Activated T-helper 1 cell treated with anti-CD3 and anti-CD28 coated beads, Interleukin-12 subunit alpha, Interleukin-12 subunit beta, Interleukin-2, Interleukin-4 antibody, amounts not matched to agents 30 ng/mL and 10 ng/mL and 1 ng/mL, durations not matched to agents 14 hours and 24 hours and 36 hours (primary cell): ENCODE results near the gene APH1A. TPM values are rescaled to one million over a fixed set of nuclear protein-coding genes. Genes with fewer than 3 reads are reported as not detected.

ENCODE experiments used
- DNase-seq: peaks from one replicate; pipeline ENCODE4 v3.0.0; 2021; ENCODE audit warnings: low spot score
- H3K27ac Mint-ChIP-seq: one replicate; pipeline ENCODE4 v1.8.0; 2021; ENCODE audit warnings: mild to moderate bottlenecking, mixed read lengths
- H3K27me3 Mint-ChIP-seq: one replicate; pipeline ENCODE4 v1.8.0; 2022; ENCODE audit warnings: mild to moderate bottlenecking, moderate library complexity, mixed read lengths; ENCODE audit not compliant: insufficient read depth
- H3K36me3 Mint-ChIP-seq: one replicate; pipeline ENCODE4 v1.8.0; 2021; ENCODE audit warnings: low read depth, mixed read lengths
- H3K4me1 Mint-ChIP-seq: one replicate; pipeline ENCODE4 v1.8.0; 2021; ENCODE audit warnings: low read depth, mixed read lengths
- H3K4me3 Mint-ChIP-seq: one replicate; pipeline ENCODE4 v1.8.0; 2021; ENCODE audit warnings: mild to moderate bottlenecking, moderate library complexity, mixed read lengths
- H3K9me3 Mint-ChIP-seq: one replicate; pipeline ENCODE4 v1.8.0; 2021; ENCODE audit warnings: mixed read lengths
- intact Hi-C: fragments of 100-400 bp; cut with micrococcal nuclease; formaldehyde crosslinking; loops from one replicate; pipeline ENCODE4 v1.15.1; 2024
- total RNA-seq: library from RNA; stranded (reverse); gene quantifications from 2 replicates; pipeline ENCODE4 v1.2.3, GENCODE V29; 2022

The APH1A gene
- total RNA-seq, 1 donor from 2014 or later, result 102 TPM

DNA sequence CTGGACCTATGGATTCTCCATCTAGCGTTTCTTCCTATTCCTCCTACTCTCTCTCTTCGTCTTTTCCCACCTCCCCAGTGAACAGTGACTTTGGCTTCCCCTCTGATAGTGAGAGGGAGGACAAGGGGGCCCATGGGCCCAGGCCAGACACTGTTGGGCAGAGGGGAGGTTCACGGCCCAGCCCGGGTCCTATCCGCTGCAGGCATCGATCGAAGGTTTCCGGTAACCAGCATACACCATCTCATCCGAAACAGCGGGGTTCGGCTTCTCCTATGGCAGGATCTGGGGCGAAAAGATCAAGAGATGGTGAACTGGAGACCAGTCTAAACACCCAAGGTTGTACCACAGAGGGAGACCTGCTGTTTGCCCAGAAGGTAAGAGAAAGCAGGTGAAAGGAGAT lies 14.4 kb upstream of the APH1A start:
- Mint-ChIP-seq H3K9me3 (no peaks in the 10 kb centered on the region), H3K27ac (peak overlapping the region; percentile 36)

DNA sequence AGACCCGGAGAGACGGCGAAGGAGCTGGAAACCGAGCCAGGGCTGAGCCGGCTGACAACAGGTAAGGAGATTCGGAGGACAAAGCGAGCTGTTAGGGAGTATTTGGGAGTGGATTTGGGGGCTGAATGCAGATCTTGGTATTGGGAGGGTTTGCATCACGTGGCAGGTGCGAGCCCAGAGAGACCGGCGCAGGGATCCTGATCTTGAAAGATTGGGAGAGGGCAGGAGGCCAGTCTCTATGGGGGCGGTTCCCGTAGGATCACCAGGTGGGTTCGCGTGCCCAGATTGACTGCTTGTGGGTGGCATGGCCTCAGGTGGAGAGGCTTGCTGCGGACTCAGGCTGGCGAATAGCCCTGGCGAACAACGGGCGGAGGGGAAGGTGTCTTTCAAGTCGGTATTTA lies 13.7 kb upstream of the APH1A start:
- no peak overlapping the region for H3K27ac Mint-ChIP-seq
- peak overlapping the region; percentile 87 for H3K4me3 Mint-ChIP-seq
- intact Hi-C loops, result loop anchor here (1.0 to 5.0 kb wide), 4 partner anchors 11 to 46 kb away; partner anchors contain the start of genes ANP32E, APH1A, MRPS21 and PRPF3
- H3K4me1 Mint-ChIP-seq, result peaks cover 38% of the 10 kb centered on the region
- peaks cover 4% of the 10 kb centered on the region for H3K27me3 Mint-ChIP-seq
- peaks cover 2% of the 10 kb centered on the region for H3K36me3 Mint-ChIP-seq
- H3K9me3 Mint-ChIP-seq, result no peaks in the 10 kb centered on the region
- DNase-seq, result no peak

More for the DNA sequence above, 14.4 kb upstream of the APH1A start:
- Mint-ChIP-seq H3K4me1 (peaks cover 37% of the 10 kb centered on the region), H3K36me3 (peaks cover 2% of the 10 kb centered on the region), H3K4me3 (peak overlapping the region; percentile 63), H3K27me3 (peaks cover 4% of the 10 kb centered on the region)
- intact Hi-C loops, result loop anchor here (5.0 kb wide), 1 partner anchor 39 kb away; the partner anchor contains the start of gene PRPF3
- DNase-seq, result no peak

DNA sequence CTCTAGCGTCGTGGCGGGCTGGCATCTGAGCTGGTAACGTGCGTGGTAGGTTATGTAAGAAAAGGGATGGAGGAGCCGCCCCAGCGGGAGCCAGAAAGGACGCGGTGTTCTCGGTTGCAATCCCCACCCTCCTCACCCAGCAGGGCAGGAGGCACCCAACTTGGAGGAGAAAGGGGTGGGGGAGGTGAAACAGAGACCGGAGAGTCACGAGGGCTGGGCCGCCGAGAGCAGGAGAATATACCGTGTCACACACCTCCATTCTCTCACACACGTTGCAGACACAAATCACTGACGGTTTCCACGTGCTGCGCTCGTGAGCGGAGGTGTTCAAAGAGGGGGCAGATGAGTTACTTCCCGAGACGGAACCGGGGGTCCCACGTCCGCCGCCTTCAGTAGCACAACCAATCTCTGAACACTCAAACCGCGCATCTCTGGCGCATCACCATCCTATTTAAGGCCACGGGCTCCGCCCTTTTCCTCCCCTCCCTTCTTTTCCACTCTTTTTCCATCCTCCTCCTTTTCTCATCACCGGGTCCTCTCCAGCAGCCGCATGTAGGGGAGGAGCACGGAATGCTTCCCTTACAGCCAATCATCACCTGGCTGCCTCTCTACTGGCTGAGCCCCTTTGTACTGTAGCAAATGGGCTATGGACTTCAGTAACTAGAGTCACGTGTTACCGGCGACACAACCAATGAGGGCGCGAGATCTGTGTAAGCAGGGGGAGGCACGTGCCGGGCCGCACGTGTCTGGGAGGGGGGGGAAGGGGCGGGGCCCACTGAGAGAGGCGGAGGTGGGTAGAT lies 13.1 kb upstream of the APH1A start, which contains the start of gene CIART:
TSS of gene CIART (plus strand) at position 797 of the 800 bp plus-strand sequence. CDS start 714 bp downstream, outside the sequence.
- H3K9me3 Mint-ChIP-seq, result no peaks in the 10 kb centered on the region
- intact Hi-C loops, result loop anchor here (1.0 to 5.0 kb wide), 5 partner anchors 11 to 46 kb away; partner anchors contain the start of genes ANP32E, APH1A, MRPS21 and PRPF3
- DNase-seq, result peak; percentile 69
- peaks cover 38% of the 10 kb centered on the region for H3K4me1 Mint-ChIP-seq
- peak within 1 kb of the TSS; percentile 80 for H3K27ac Mint-ChIP-seq
- peaks cover 4% of the 10 kb centered on the region for H3K27me3 Mint-ChIP-seq
- H3K4me3 Mint-ChIP-seq, result peak within 1 kb of the TSS; percentile 87
- peaks cover 2% of the 10 kb centered on the region for H3K36me3 Mint-ChIP-seq

DNA sequence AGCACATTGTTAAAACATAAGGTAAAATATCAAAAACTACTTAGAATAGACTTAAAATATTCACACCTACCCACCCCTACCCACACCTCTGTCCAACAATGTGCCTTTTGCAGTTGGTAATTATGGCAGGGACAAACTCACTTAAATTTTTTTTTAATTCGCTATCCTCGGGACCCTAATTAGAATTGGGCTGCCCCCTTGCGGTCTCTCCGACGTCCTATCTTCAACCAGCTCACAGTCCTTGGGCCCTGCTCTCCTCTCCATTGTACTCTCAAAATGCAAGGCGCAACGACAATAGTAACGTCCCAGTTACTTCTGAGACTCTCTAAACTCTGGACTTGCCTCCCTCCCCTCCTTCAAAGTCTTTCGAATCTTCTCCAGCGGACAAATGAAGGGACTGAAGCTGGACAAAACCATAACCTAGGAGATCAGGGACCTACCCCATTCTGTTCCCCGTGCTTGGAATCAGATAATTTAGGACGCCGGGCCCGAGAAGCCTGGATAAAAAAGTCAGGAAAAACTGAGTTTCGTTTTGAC lies 12.5 kb upstream of the APH1A start:
- peak; percentile 29 for DNase-seq
- H3K9me3 Mint-ChIP-seq, result no peaks in the 10 kb centered on the region
- H3K36me3 Mint-ChIP-seq, result peaks cover 2% of the 10 kb centered on the region
- intact Hi-C loops, result loop anchor here (1.0 to 5.0 kb wide), 2 partner anchors 26 to 41 kb away; partner anchors contain the start of gene PRPF3
- peaks cover 38% of the 10 kb centered on the region for H3K4me1 Mint-ChIP-seq
- H3K27me3 Mint-ChIP-seq, result peaks cover 4% of the 10 kb centered on the region
- peak overlapping the region; percentile 87 for H3K4me3 Mint-ChIP-seq
- peak overlapping the region; percentile 80 for H3K27ac Mint-ChIP-seq

DNA sequence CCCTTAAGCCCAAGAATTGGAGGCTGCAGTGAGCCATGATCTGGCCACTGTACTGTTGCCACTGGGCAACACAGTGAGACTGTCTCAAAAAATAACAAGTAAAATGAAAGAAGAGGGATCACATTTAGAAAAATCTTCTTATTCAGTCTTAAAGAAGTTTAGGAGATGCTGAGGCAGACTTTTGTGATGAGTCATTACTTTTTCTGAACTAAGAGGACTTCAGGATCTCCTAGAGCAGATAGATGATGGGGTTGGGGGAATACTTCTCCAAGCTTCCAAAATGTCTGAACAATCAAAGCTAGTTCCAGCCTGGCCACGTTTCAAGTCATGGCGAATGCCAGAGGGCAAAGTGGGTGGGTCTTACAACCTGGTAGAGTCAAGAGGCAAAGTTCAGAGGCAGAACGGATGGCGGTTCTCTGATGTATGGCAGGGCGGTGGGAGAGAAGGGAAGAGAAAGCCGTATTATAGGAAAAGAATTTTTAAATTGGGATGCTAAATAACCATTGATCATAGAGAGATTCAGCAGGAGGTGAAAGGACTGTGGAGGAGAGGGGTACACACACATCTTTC lies 11.4 kb upstream of the APH1A start:
- Mint-ChIP-seq H3K9me3 (no peaks in the 10 kb centered on the region), H3K27me3 (peaks cover 4% of the 10 kb centered on the region), H3K4me3 (peak overlapping the region; percentile 66), H3K4me1 (peaks cover 38% of the 10 kb centered on the region), H3K36me3 (peaks cover 2% of the 10 kb centered on the region), H3K27ac (no peak overlapping the region)
- intact Hi-C loops, result loop anchor here (5.0 kb wide), 1 partner anchor 42 kb away; the partner anchor contains the start of gene PRPF3
- DNase-seq, result no peak

DNA sequence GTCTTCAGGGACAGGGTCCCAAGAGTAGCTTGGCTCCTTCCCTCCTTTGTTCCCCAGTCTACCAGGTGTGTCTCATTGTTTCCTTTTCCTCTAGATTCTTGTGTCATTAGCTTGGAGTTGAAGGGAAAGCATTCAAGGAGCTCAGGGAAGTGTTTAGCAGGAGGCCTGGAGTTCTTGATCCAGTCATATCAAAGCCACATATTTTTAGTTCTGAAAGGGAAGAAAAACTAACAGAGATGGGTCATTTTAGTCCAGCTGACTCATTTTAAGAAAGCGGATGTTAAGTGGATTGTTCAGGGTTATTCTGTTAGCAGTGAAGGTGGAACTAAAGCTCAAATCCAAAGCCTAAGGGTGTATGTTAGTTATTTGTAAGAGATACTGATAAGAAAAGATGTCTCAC lies 4.5 kb upstream of the APH1A start:
- no peak overlapping the region for H3K27ac Mint-ChIP-seq
- peaks cover 6% of the 10 kb centered on the region for H3K36me3 Mint-ChIP-seq
- intact Hi-C loops, result no loop called here
- H3K4me1 Mint-ChIP-seq, result peaks cover 15% of the 10 kb centered on the region
- H3K4me3 Mint-ChIP-seq, result no peak overlapping the region
- no peak for DNase-seq
- H3K9me3 Mint-ChIP-seq, result no peaks in the 10 kb centered on the region
- peaks cover 3% of the 10 kb centered on the region for H3K27me3 Mint-ChIP-seq

DNA sequence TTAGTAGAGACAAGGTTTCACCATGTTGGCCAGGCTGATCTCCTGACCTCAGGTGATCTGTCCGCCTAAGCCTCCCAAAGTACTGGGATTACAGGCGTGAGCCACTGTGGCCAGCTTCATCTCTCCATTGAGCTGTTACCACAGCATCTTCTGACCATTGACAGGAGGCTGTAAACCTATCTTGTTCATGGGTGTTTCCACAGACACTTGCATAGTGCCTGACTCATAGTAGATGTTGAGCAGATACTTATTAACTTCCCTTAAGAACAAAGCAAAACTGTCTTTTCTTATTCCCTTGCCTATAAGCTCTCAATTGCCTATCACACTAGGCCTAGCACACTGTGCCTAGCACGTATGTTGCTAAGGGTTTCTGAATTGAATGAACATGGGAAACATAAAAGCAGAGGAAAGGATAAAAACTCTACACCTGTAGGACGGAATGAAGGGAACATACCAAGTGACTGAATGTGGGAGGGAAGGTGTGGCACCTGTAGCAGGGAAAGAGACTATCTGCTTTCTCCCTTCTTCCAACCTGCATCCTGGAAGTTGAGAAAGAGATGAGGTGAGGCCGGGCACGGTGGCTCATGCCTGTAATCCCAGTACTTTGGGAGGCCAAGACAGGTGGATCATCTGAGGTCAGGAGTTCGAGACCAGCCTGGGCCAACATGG lies 2.6 kb upstream of the APH1A start:
- peak overlapping the region; percentile 32 for H3K4me3 Mint-ChIP-seq
- peaks cover 3% of the 10 kb centered on the region for H3K27me3 Mint-ChIP-seq
- H3K4me1 Mint-ChIP-seq, result peaks cover 30% of the 10 kb centered on the region
- no peaks in the 10 kb centered on the region for H3K9me3 Mint-ChIP-seq
- H3K27ac Mint-ChIP-seq, result no peak overlapping the region
- peaks cover 20% of the 10 kb centered on the region for H3K36me3 Mint-ChIP-seq
- no peak for DNase-seq
- intact Hi-C loops, result no loop called here

DNA sequence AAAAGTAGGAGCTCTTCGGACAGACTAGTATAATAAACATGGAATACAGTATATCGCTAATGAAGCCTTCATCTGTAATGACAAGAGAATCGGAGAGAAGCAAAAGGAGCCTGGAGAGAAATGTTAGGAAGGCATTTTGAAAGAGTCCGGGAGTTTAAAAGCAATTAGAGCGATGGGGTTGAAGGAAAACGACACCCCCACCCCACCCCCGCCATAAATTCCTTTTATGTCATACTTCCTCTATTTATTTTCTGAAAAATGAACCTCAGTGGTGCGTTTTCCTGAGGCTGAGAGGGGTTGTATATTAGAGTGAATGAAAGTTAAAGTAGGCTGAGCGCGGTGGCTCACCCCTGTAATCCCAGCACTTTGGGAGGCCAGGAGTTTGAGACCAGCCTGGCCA lies 635 bp upstream of the APH1A start:
- Mint-ChIP-seq H3K27ac (peak overlapping the region; percentile 85), H3K27me3 (peaks cover 3% of the 10 kb centered on the region), H3K9me3 (no peaks in the 10 kb centered on the region), H3K4me1 (peaks cover 30% of the 10 kb centered on the region), H3K4me3 (peak overlapping the region; percentile 93), H3K36me3 (peaks cover 31% of the 10 kb centered on the region)
- no peak for DNase-seq
- intact Hi-C loops, result loop anchor here (1.0 to 2.0 kb wide), 9 partner anchors 13 to 739 kb away; partner anchors contain the start of genes ANP32E, CIART, MRPS21 and PRPF3

DNA sequence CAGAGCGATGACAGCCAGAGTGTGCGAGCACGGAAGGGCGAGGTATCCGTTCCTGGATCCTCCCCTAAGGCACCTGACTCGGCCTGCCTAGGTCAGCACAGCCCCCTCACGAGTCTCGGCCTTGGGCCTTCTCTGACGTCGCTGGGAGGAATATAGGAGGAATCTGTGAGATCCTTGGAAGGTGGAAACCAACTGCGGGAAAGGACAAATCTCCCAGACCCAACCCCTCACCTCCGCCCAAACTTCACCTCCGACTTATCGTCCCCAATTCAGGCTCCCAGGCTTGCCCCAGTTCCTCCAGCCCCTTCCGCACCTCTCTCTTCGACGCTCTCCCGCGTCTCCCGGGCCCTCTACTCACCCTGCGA lies 494 bp downstream of the APH1A start:
- DNase-seq, result peak; percentile 40
- H3K27ac Mint-ChIP-seq, result peak overlapping the region; percentile 85
- H3K27me3 Mint-ChIP-seq, result peaks cover 3% of the 10 kb centered on the region
- no peaks in the 10 kb centered on the region for H3K9me3 Mint-ChIP-seq
- H3K4me3 Mint-ChIP-seq, result peak overlapping the region; percentile 93
- H3K36me3 Mint-ChIP-seq, result peaks cover 31% of the 10 kb centered on the region
- H3K4me1 Mint-ChIP-seq, result peaks cover 30% of the 10 kb centered on the region
- intact Hi-C loops, result loop anchor here (2.0 kb wide), 3 partner anchors 56 to 740 kb away; partner anchors contain the start of genes PRUNE1 and SF3B4

DNA sequence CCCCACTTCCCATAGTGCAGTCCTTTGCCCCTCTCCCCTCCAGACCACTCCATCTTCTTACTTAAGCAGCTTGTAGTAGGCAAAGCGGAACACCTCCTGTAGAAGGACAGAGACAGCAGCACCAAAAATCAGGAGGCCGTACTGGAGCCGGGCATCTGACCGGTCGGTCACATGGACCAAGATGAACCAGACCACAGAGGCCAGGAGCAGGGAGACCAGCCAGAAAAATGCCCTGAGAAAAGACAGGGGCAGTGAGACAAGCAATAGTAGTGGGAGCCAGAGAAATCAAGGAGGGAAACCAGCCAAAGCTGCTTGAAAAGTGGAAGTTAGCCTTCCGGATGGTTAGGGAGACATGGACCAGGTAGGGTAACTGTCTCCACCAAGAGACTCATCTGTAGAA lies 920 bp downstream of the APH1A start:
- intact Hi-C loops, result loop anchor here (2.0 kb wide), 3 partner anchors 55 to 741 kb away; partner anchors contain the start of genes PRUNE1 and SF3B4
- peaks cover 31% of the 10 kb centered on the region for H3K36me3 Mint-ChIP-seq
- peaks cover 3% of the 10 kb centered on the region for H3K27me3 Mint-ChIP-seq
- H3K4me3 Mint-ChIP-seq, result peak overlapping the region; percentile 93
- peak overlapping the region; percentile 85 for H3K27ac Mint-ChIP-seq
- H3K4me1 Mint-ChIP-seq, result peaks cover 30% of the 10 kb centered on the region
- H3K9me3 Mint-ChIP-seq, result no peaks in the 10 kb centered on the region
- DNase-seq, result no peak

DNA sequence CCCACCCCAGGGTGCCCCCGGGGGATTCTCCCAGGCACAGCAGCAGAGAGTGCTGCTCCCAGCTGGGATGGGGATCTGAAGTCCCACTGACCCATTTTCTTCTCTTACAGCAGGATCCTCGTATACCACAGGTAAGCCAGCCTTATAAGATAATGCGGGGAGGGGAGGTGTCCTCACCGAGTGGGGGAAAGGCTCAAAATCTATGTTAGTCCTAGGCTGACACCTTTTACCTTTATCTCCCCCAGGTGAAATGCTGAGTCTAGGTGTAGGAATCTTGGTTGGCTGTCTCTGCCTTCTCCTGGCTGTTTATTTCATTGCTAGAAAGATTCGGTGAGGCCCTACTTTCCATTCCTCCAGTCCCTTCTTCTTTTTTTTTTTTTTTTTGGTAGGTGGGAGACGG lies 5.3 kb downstream of the APH1A start:
- Mint-ChIP-seq H3K27me3 (peaks cover 11% of the 10 kb centered on the region), H3K9me3 (no peaks in the 10 kb centered on the region), H3K4me1 (peaks cover 16% of the 10 kb centered on the region), H3K4me3 (no peak overlapping the region), H3K36me3 (peaks cover 25% of the 10 kb centered on the region), H3K27ac (no peak overlapping the region)
- no peak for DNase-seq
- intact Hi-C loops, result no loop called here
